ENCODE data around the gene INVS.
"Not testable (repeated sequence)": the region's sequence is repeated elsewhere in the genome, so short reads cannot be mapped to it uniquely, and the experiment has no call there.

The INVS gene

GRCh38 chr9:100204796-100205195, 105.8 kb downstream of the INVS start:
- no peak for DNase-seq

DNA sequence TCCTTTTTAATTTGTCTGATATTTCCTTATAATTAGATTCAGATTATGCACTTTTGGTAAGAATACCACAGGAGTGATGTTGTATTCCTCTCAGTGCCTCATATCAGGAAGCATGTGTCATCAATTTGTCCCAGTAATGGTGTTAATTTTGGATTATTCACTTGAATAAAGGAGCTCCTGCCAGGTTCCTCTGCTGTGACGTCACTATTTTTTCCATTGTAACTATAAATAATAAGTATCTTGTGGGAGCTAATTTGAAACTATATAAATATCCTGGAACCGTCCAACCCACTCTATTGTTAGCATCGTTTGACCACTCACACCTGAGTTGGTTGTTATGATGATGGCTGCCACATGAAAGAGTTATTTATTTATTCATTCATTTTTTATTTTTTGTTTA, 107.9 kb downstream of the INVS start:
- DNase-seq, result no peak

DNA sequence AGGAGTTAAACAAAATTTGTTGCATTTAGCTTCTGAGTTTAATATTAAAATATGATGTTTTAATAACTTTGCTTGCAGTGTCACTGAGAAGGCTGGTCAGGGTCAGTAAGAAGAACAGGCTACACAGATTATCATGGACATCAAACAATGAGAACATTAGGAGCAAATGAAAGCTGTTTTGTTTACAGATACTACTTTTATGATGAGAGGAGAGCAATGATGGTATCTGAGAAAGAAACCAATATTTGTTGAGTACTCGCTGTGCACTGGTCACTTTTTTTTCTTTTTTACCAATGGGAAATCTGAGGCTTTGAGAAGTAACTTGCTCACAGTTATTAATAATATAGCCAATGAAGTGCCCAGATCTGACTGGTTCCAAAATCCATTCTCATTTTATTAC, 109.6 kb downstream of the INVS start:
- no peak for DNase-seq

DNA sequence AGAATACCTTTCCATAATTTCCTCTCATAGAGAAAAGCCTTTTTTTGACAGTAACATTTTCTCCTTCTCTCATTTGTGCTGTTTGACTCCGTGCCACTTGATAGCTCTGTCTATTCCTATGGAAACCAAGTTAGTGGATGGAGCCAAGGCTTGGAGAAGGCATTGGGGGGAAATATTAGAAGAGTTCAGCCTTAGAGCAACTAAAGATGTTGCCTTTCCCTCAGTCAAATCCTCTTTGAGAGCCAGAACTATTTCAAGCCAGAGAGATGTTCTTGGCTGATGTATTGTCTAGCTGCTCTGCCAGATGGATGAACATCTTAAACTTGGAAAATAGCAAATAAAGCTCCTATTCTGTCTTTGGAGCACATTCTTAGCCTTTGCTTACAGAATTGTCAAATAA, 112.4 kb downstream of the INVS start:
- no peak for DNase-seq

DNA sequence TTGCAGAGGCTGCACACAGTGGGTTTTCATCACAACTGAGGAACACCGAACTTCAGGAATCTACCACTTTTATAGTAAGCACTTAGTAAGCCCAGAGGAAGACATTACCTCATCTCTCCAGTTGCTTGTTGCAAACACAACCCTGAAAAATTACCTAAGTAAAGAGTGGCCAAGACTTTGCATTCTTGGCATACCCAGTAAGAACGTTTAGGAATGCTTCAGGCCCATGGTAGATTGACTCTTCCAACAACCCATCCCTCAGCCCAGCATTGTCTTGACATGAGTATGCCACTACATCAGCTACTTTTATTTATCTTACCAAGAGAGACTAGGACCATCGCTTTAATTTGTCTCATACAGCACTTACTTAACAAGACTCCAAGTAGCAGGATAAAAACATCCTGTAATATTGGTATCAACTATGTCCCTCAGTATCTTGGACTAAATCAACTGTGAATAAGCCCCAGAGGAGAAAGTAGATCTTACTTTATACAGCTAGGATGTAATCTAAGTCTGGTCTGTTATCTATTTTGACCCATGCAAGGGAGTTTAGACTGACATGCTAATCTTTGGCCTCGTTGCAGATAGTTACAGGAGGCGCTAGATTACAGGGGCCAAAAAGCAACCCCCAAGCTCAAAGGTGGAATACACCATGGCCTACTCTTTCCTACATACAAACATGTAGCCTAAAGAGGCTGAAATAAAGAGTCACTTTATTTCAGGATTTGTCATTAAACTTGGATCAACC, 114.9 kb downstream of the INVS start:
- DNase-seq, result no peak

- DNase-seq, result peak; percentile 31 to 34
These were observed 117.2 kb downstream of the INVS start for GRCh38 chr9:100216178-100216787.

GRCh38 chr9:100217536-100217935, 118.5 kb downstream of the INVS start:
- DNase-seq, result no peak

DNA sequence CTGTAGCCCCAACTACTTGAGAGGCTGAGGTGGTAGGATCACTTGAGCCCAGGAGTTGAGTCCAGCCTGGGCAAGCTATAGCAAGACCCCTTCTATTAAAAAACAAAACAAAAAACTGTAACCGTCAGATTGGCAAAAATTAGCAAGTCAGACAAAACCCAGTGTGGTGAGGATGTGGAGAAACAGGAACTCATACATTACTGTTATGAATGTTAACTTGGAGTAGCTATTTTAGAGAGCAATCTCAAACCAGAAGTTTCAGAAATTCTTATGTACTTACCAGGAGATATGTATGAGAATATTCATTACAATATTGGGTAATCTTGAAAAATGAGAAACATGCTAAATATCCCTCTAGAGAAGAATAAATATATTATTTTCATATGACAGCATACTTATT, 120.3 kb downstream of the INVS start:
- DNase-seq, result peak; percentile 60

DNA sequence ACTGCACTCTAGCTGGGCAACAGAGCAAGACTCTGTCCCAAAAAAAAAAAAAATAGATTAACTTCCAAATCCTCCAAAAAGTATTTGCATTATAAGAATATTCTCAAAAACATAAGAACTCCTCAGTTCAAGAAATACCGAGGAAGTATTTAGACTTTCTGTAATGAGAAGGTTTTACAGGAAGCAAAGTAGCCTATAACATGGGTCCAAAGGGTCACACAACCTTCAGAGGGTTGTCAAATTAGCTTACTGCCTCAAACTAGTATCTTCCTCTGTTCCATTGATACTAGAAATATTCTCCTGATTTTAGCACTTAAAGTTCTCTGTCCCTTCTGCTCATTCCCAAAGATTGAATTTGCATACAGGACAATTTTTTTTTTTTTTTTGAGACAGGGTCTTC, 121.9 kb downstream of the INVS start:
- DNase-seq, result no peak

DNA sequence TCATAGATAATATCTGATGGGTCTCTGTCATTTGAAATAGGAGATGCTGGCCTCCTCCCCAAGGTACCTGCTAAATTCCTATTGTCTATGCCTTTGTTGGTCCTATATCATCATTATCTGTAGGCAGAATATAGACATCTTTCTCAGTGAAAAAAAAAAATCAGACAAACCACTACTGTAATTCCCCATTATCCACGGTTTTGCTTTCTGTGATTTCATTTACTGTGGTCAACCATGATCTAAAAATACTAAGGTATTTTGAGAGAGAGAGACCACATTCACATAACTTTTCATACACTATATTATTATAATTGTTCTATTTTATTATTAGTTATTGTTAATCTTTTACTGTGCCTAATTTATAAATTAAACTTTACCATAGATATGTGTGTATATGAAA, 122.5 kb downstream of the INVS start:
- no peak for DNase-seq

GRCh38 chr9:100222674-100223073, 123.6 kb downstream of the INVS start:
- peak; percentile 16 to 36 for DNase-seq

- DNase-seq, result no peak
These were observed 128.6 kb downstream of the INVS start for GRCh38 chr9:100227636-100228035.

DNA sequence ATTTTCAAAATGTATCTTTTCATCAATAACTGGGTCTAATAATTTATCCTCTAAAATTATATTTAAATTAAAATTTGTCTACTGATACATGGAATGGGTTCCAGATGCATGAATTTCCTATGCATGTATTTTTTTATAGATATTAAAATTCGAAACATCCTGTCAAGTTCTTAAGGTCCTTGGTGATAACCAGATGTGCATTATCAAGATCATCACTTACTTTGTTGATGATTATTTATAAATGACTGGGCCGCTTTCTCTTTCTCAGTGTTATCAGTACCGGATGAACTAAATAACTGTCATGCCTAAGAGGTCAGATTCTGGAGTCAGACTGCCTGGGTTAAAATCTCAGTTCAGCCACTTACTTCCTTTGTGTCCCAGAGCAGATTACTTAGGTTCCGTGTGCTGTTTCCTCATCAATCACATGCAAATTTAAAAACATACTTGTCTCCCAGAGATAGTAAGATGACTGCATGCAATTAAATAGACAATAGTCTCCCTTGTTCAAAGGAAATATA, 129.4 kb downstream of the INVS start:
- no peak for DNase-seq

- no peak for DNase-seq
These were observed 130.1 kb downstream of the INVS start for GRCh38 chr9:100229136-100229535.

DNA sequence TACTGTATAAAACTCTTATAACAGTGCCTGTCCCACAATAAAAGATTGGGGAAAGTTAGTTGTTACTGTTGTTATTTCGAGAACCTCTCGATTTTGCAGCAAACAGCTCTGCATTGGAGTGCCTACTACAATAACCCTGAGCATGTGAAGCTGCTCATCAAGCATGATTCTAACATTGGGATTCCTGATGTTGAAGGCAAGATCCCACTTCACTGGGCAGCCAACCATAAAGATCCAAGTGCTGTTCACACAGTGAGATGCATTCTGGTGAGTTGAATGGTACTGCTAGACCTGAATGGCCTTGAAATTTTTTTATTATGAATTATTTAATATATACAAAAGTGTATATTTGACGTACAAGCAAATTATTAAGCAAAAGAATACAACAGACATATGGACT, 130.5 kb downstream of the INVS start:
- DNase-seq, result no peak

DNA sequence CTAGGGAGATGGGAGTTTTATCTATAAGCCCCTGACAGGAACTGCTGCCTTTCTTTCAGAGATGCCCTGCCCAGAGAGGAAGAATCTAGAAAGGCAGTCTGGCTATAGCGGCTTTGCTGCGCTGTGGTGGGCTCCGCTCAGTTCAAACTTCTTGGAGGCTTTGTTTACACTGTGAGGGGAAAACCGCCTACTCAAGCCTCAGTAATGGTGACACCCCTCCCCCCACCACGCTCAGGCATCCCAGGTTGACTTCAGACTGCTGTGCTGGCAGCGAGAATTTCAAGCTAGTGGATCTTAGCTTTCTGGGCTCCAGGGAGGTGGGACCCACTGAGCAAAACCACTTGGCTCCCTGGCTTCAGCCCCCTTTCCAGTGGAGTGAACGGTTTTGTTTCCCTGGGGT, 137.9 kb downstream of the INVS start:
- DNase-seq, result not testable (repeated sequence)

GRCh38 chr9:100240512-100240911, 141.5 kb downstream of the INVS start:
- no peak for DNase-seq

- DNase-seq, result no peak
These were observed 168.2 kb downstream of the INVS start for GRCh38 chr9:100267211-100267610.

DNA sequence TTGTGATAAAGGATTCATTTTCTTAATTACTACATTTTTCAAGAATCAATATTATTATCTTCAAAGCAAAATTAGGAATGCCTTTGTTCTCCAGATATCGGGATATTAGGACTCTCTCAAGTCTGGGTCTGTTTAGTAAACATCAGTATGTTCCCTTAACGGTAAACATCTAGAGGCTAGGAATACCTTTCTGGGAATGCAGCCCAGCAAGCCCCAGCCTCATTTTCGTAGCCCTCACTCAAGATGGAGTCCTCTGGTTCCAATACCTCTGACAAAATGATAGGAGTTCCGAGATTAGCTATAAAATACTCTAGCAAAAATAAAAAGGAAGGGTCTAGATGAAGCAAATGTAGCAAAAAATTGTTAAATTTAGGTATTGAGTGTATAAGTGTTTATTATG, 169.2 kb downstream of the INVS start:
- DNase-seq, result no peak

DNA sequence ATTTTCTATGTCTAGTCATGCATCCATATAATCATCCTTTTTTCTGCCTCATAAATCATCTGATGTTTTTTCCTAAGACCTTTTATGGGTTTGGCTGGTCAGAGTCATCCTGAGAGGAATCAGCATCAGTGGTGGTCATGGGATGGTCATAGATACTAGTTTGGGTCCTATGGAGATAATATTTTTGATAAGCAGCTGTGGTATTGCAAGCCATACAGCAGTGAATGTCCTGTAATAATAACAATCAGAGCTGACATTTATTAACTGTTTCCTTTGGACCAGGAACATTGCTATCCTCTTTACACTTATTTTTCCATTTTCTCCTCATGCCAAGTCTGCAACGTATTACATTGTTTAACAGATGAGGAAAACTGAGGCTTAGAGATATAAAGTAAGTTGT, 170.6 kb downstream of the INVS start:
- no peak for DNase-seq

- no peak for DNase-seq
These were observed 178.3 kb downstream of the INVS start for GRCh38 chr9:100277166-100277979.

DNA sequence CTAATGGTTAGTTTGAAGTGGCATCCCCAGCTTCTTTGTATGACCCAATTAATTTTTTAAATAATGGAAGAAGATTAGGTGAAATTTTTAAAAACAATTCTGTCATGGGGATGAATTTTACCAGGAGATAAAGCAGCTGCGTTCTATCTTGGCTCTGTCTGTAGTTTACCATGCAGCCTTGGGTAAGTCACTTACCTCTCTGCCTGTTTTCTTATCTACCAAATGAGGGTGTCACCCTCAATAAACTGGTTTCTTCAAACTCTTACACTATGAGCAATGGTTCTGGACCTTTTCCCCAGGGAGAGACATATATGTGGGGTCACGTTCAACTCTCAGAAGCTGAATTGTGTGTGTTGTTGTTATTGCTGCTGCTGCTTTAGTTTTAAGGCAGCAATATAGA, 182.0 kb downstream of the INVS start:
- no peak for DNase-seq

DNA sequence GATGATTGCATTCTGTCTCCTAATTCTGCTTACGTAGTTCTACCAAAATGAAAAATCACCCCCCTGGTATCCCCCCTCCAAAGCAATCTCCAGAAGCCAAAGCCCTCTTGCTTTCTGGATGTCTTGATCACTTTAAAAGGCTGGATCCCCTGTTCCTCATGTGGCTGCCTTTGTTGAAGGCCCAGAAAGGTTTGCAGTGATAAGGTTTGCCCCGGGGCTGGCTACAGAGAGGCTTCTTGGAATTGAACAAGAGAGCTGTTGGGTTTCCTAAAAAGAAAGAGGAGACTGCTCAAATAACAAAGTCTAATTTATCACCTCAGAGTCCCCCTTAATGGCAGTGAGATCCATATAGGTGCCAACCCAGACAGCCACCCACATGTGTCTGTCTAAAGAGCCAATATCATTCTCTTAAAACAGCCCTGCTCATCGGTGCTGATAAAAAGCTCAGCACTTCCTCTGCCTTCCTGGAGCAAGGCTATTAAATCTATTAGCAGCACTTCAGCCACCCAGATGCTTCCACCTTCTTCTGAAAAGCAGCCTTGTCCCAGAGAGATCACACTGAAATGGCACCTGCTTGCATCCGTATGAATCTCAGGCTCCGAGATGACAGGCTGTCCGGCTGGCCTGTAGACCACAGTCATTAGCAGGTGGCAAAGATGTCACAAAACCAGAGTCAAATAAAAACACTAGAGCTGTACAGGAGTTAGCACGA, 182.8 kb downstream of the INVS start:
- DNase-seq, result no peak
